GM19452 (cell line): ENCODE data around the gene AEBP1.

Source experiments
- ATAC-seq: cut with Tn5 transposase; IDR thresholded peaks from one replicate; pipeline ENCODE4 v1.9.1; 2021; ENCODE audit not compliant: unreplicated experiment

AEBP1 gene

DNA sequence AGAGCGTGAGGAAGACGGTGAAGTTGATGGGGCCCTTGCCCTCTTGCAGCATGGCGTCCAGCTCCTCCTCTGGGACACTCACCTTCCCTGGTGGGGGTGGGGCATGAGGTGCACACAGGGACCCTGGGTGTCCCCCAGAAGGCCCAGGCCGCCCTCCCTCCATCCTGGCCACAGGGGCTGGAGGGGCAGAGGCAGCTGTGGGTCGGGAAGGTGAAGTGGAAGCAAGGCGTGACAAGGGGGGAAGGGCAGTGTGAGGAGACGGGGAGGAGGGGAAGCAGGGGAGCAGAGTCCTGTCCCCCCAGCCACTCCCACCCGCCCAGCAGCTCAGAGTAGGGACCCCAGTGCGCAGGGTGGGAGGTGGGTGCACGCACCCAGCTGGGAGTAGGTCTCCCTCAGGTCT, 36.2 kb downstream of the AEBP1 start:
- no peak for ATAC-seq

DNA sequence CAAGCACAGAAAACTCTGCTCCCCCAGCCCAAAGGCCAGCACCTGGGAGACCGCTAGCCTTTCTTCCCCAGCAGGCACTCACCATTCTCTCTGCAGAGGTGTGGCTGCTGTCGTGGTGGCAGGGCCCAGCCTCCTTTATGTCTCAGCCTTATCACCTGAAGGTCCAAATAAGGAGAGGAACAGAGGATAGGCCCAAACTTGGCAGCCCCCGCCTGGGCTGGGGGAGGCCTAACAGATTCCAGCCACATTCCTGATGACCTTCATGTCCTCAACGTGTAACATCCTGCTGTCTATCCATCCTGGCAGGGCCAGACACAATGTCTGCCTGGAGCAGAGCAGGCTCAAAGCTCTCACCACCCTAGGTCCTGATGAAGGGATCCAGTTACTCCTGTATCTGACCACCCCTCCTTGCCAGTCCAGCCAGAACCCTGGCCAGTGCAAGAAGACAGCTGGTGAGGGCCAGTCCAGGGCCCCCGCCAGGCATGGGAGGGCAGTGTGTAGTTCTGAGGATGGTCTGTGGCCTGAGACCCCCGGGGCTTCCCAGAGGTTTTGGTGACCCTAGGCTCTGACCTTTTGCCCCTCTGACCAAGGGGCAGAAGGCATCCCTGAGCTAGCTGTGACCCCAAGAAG, 37.2 kb downstream of the AEBP1 start, which contains the start of gene MYL7:
TSS of gene MYL7 (minus strand) at position 112 of the 630 bp plus-strand sequence. CDS start at position 85, 27 bp downstream.
- ATAC-seq: no peak

DNA sequence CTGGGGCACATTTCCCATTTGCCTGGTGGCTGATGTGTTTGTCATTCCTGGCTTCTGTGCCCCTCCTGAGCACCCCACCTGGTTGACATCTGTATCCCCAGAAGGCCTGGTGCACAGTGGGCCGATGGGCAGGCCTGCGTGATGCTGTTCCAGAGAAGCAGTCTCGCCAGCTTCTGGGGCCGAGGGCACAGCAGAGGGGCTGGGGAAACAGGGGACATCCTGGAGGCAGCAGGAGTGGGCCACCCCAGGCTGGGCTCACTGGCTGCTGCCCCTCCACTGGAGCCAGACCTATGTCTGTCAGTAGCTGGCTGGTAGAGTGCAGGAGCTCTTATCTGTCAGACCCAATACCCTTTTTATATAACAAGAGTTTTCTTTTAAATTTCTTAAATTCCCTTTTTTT, 37.9 kb downstream of the AEBP1 start:
- no peak for ATAC-seq

DNA sequence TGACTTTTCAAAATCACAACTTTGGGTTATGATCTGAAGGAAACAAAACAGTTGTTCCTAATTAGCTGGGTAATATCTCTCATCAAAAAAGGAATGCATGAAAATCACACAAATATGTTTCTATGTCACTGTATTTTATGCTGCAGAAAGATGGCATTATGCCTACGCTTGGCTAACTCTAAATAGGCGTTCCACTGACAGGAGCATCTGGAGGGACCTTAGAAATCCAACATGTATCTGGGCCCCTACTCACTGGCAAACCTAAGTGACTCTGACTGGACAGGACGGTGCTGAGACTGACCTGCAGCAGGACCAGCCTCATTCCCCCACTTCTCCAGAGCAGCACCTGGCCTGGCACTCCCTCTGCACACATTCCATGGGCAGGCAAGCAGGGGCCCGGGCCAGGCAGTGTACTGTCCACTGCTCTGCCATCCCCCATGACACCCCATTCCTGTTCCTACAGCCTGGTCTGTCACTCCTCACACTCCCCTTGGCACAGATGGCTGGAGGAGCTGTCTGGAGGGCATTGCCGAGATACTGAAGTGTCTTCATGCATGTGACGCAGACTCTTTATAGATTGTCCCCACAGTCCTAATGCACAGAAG, 39.6 kb downstream of the AEBP1 start:
- no peak for ATAC-seq

- no peak for ATAC-seq
Observed at GRCh38 chr7:44144426-44144967, 40.4 kb downstream of the AEBP1 start.

GRCh38 chr7:44144968-44145478, 40.9 kb downstream of the AEBP1 start:
- no peak for ATAC-seq

GRCh38 chr7:44145479-44145968, 41.4 kb downstream of the AEBP1 start:
- ATAC-seq: no peak

GRCh38 chr7:44145969-44146911, 42.1 kb downstream of the AEBP1 start:
- no peak for ATAC-seq

DNA sequence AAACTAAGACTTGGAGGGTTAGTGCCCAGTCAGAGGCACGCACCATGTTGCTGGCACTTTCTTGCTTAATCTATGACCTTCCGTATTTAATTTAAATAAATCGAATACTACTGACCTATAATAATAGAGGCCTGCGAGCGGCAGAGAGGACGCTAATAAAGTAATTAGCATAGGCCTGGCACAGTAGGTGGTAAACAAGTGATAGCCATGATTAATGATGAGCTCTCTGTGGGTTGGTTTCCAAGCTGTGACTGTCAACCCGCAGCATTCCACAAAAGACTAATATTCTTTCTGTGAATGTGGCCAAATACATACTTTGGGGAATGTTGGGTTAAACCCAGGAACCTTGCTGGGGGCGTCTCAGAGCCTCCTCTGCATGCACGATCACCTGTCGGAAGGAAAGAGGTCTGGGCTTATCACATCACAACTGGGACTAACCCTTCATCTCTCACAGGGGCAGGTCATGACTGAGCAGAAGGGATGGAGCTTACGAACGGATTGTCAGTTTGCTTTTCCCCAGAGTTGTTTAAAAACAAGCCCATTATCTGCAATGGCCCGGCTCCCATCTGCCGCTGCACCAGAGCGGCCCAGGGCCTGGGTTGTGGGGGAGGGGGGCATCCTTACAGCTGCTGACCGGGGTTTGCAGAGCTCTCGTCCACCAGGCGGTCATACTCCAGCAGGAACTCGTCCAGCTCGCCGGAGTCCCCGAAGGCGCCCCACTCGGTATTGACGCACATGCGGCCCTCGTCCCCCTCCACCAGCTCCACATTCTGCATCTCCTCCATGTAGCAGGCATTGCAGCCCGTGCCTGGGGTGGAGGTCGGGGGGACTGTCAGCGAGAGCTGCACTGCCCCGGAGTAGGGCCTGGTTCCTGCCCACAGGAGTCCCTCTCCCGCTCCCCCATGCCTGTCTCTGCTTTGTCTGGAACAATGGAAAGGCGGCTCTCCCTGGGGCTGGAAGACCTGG, 43.2 kb downstream of the AEBP1 start:
- ATAC-seq: no peak

- no peak for ATAC-seq
Observed at GRCh38 chr7:44148166-44148565, 44.0 kb downstream of the AEBP1 start.

DNA sequence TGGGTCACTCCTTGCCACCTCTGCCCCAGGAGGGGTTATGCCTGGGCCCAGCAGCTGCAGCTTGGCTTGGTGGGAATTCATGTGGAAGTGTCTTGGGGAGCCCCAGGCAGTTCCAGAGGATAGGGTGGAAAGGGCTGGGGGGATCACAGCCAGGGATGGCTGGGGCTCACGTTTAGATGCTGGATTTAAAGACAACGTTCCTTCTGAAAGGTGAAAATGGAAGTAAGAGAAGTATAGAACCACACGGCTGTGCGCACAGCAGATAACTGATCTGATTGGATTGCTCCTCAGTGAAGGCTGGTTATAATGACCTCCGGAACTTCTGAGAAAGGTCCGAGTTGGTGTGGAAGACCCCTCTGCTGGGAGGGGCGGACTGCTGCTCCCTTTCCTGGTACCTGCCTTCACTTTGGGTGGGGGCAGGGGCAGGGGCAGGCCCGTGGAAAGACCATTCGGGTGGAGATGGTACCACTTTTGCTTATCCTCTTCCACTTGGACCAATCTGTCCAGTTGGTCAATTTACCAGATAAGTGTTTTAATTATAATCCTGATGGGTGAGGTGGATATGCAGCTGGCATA, 44.9 kb downstream of the AEBP1 start:
- no peak for ATAC-seq

DNA sequence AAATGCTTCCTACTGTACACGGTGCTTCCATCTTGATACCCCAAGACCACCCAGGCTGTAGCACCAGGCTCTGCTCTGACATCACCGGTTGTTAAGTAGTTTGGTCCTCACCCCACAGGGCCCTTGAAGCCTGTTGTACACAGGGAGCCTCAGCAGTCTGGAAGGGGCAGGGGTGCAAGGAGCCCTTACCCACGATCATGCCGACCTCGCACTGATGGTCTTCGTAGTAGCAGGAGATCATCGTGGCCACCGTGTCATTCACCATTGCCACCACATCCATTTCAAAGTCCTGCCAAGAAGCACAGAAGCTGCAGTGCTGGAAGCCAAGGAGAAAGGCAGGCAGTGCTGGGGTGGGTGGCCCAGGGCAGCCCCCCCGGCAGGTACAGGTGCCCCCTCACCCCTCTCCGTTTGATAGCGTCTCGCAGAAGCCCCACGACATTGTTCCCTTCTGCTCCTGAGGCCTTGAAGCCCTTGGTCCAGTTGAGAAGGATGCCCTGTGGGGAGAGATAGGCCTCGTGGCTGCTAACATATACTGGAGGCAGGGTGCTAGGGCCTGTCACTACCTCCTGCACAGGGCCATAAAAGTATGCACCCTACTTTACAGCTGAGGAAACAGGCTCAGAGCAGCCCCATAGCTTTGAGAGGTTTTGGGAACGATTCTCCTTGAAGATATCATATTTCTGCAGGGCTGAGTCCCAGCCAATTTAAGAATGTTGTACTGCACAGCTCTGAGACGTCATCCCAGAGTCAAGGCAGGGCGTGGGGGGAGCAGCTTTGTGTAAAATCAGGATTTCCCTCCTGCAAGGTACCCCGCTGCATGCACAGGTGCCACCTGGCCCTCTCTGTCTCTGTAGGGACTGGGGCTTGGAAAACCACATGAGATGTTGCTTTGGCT, 45.7 kb downstream of the AEBP1 start:
- ATAC-seq: no peak

- no peak for ATAC-seq
Observed at GRCh38 chr7:44150466-44150832, 46.3 kb downstream of the AEBP1 start.

DNA sequence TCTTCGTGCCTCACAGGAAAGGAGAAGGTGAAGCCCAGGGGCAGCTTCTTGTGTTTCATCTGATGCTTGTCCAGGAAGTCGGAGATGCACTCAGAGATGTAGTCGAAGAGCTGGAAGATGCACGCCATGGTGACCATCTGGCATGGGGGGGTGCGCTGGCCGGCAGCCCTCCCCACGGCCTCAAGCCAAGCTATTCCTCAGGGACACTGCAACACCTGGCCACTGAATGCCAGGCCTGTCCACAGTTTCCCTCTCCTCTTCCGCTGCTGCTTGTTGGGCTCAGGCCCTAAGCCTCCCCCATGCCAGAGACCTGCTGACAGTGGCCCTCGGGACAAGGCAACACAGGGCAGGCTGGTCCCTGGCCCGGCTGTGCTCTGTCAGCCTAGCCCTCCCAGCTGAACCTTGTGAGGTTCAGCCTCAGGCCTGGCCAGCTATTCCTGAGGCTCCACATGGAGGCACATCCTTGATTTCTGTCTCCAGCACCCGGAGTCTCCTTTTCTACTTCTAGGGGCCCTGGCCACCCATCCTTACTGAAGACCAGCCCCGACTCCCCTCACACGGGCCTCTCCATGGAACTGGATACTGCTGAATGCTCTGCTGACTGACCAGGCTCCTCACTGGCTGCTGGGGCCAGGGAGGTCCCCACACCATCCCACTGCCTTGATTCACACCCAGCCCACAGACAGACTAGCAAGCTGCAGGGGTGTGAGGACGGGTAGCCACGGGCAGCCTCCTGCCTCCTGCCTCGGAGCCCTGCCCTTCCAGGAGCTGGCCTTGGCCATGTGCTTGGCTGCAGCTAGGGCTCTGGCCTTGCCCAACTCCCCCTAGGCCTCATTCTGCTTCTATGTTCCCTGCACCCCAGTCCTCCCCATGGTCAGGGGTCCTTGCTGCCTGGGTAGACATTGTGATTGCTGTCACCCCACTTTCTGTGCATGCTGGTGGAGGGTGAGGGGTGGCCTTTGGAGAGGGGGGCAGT, 47.1 kb downstream of the AEBP1 start:
- no peak for ATAC-seq

- ATAC-seq: no peak
Observed at GRCh38 chr7:44151956-44152355, 47.8 kb downstream of the AEBP1 start.

DNA sequence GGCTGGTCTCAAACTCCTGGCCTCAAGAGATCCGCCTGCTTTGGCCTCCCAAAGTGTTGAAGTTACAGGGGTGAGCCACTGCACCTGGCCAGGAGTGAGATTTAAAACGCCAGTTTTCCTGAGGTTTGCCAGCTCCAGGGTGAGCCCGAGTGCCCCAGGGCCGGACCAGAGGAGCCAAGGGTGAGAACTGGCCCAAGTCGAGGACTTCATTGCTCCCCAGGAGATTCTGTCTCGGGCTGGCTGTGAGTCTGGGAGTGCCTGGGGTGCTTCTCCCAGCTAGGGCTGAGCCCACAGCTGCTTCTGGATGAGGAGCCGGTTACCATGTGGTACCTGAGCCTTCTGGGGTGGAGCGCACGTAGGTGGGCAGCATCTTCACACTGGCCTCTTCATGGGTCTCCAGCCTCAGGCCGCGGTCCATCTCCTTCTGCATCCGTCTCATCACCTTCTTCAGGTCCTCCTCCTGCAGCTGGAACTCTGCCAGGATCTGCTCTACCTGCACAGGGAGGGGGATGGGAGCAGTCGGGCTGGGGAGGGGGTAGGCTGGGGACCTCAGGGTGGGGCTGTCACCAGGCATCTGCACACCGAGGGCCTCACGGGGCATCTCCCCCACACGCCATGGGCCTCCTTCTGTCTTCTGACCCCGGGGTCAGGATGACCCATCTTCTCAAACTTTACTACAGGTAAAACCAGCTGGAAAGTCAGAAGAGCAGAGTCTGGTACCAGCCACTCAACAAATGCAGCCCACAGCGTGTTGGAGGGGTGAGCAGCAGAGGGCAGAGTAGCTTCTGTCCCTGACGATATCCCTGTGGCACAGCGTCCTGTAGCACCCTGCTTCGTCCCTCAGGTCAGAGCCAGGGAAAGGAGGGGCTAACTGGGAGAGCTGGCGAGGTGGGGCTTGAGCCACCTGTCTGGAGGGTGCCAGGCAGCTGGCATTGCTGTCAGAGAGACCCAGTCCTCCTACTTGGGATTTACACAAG, 49.1 kb downstream of the AEBP1 start:
- ATAC-seq: no peak
